ENCODE results near the gene CYSTM1.

- TF ChIP-seq CTCF (conservative IDR thresholded peaks at IDR 0.05; ENCODE audit: low read depth, low read length) = no peak
- TF ChIP-seq EZH2 (IDR thresholded peaks at IDR 0.05; ENCODE audit: low read length, unreplicated experiment) = no peak
- no peak for TF ChIP-seq EZH2phosphoT487 (IDR thresholded peaks at IDR 0.05; ENCODE audit: borderline replicate concordance, low read length)
Observed at GRCh38 chr5:140253985-140254384, 79.0 kb downstream of the CYSTM1 start.
